Measurements from ENCODE around the gene ABHD3.
"Not testable (repeated sequence)": the region's sequence is repeated elsewhere in the genome, so short reads cannot be mapped to it uniquely, and the experiment has no call there.

The ABHD3 gene

DNA sequence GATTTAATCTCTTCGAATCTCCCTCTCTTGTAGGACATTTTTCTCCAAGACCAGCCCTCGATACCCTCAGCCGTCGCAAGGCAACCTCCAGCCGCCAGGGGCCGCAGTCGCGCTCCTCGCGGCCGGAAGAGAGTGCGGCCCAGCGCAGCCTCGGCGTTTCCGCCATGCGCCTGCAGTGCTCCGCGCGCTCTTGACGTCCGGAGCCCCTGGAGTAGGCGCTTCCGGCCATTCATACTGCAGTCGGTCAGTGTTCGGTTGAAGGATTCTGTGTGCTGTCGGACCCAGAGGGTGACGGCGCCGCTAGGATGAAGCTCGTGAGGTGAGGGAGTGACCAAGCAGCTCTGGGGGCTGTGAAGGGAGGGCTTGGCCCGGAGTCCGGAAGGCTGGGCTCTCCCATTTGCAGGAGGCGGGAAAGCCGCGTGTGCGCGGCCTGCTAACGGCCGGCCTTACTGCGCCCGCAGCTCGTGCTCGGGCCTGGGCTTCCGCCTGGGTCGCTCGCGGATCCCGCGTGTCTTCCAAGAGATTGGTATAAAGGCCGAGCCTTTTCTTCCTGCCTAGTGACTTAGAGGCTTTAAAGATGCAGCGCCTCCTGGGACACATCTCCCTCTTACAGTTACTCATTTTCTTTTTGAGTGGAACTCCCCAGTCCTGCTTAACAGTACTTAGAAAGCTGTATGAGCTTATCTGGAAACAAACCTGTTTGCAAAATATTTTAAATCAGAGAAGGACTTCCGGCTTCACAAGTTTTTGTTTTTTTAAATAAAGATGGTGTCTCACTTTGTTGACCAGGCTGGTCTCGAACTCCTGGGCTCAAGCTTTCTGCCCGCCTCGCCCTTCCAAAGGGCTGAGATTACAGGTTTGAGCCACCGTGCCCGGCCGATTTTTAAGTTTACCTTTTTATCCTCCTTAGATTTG is 92.2 kb downstream of the ABHD3 start, which contains the start of gene SNRPD1:
SNRPD1 (plus strand) TSS at position 190 of the 915 bp plus-strand sequence; CDS start at position 306, 116 bp downstream.
- H3K36me3 ChIP-seq: peaks cover 10% of the 10 kb centered on the region
- peak within 1 kb of the TSS; percentile 90 for H3K4me3 ChIP-seq (ENCODE audit: low read depth, low read length)
- DNase-seq: peak; percentile 83
- H3K27me3 ChIP-seq: no peaks in the 10 kb centered on the region
- H3K9me3 ChIP-seq: no peaks in the 10 kb centered on the region
- H3K4me1 ChIP-seq: no peaks in the 10 kb centered on the region
- TF ChIP-seq, protein P1, sequence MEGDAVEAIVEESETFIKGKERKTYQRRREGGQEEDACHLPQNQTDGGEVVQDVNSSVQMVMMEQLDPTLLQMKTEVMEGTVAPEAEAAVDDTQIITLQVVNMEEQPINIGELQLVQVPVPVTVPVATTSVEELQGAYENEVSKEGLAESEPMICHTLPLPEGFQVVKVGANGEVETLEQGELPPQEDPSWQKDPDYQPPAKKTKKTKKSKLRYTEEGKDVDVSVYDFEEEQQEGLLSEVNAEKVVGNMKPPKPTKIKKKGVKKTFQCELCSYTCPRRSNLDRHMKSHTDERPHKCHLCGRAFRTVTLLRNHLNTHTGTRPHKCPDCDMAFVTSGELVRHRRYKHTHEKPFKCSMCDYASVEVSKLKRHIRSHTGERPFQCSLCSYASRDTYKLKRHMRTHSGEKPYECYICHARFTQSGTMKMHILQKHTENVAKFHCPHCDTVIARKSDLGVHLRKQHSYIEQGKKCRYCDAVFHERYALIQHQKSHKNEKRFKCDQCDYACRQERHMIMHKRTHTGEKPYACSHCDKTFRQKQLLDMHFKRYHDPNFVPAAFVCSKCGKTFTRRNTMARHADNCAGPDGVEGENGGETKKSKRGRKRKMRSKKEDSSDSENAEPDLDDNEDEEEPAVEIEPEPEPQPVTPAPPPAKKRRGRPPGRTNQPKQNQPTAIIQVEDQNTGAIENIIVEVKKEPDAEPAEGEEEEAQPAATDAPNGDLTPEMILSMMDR (IDR thresholded peaks at IDR 0.05; ENCODE audit: low read depth, low read length): peak; percentile 75

DNA sequence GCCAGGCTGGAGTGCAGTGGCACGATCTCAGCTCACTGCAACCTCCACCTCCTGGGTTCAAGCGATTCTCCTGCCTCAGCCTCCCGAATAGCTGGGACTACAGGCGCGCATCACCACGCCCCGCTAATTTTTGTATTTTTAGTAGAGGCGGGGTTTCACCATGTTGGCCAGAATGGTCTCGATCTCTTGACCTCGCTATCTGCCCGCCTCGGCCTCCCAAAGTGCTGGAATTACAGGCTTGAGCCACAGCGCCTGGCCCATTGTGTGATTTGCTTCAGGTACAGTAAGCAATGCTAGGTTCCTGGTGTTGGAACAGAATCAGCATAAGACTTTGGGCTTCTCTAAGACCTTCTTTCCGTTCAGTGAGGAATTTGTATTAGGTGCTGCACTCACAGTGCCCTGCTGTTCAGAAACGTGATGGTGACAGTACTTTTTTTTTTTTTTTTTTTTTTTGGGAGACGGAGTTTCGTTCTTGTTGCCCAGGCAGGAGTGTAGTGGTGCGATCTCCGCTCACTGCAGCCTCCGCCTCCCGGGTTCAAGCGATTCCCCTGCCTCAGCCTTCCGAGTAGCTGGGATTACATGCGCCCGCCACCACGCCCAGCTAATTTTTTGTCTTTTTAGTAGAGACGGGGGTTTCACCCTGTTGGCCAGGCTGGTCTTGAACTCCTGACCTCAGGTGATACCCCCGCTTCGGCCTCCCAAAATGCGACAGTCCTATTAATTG is 93.0 kb downstream of the ABHD3 start:
- not testable (repeated sequence) for H3K4me1 ChIP-seq, DNase-seq, H3K27me3 ChIP-seq, H3K9me3 ChIP-seq, H3K36me3 ChIP-seq
- H3K4me3 ChIP-seq (ENCODE audit: low read depth, low read length): peak overlapping the region; percentile 90

- H3K27me3 ChIP-seq: no peaks in the 10 kb centered on the region
- no peaks in the 10 kb centered on the region for H3K36me3 ChIP-seq
- H3K4me3 ChIP-seq (ENCODE audit: low read depth, low read length): no peak overlapping the region
- TF ChIP-seq, protein P1 (IDR thresholded peaks at IDR 0.05; ENCODE audit: low read depth, low read length): no peak
- H3K4me1 ChIP-seq: no peaks in the 10 kb centered on the region
- H3K9me3 ChIP-seq: no peaks in the 10 kb centered on the region
- no peak for DNase-seq
Observed at GRCh38 chr18:21605213-21605612, 99.4 kb downstream of the ABHD3 start.

DNA sequence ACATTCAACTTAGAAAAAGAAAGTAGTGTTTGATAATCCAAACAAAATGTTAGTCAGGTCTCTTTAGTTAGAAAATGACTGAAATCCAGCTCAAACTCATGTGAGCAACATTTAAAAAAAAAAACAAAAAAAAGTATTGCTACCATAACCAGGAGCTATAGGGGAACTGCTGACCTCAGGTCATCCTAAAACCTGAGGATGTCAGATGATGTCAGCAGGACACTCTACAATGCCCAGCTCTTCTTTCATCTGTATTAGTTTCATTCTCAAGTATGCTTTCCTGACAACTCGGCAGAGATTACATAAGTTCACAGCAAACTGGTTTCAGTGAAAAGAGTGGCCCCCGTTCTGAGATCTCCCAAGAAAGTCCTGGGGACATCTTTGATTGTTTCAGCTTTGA is 99.9 kb downstream of the ABHD3 start:
- no peak overlapping the region for H3K4me3 ChIP-seq (ENCODE audit: low read depth, low read length)
- H3K4me1 ChIP-seq: no peaks in the 10 kb centered on the region
- no peaks in the 10 kb centered on the region for H3K9me3 ChIP-seq
- no peak for DNase-seq
- TF ChIP-seq, protein P1 (IDR thresholded peaks at IDR 0.05; ENCODE audit: low read depth, low read length): no peak
- H3K27me3 ChIP-seq: no peaks in the 10 kb centered on the region
- H3K36me3 ChIP-seq: no peaks in the 10 kb centered on the region

DNA sequence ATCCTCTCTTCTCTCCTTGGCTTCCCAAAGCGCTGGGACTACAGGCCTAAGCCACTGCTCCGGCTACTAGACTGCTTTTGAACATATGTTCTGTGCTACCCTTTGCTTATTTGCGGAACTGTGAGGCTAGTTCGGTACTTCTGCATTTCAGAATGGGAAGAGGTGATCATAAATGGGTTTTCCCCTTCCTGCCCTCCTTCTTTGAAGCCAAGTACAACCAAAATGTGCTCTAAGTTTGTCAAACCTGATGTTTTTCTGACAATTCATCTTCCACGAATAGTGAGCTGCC is 102.3 kb downstream of the ABHD3 start:
- DNase-seq: no peak
- no peaks in the 10 kb centered on the region for H3K4me1 ChIP-seq
- H3K27me3 ChIP-seq: no peaks in the 10 kb centered on the region
- H3K9me3 ChIP-seq: no peaks in the 10 kb centered on the region
- TF ChIP-seq, protein P1 (IDR thresholded peaks at IDR 0.05; ENCODE audit: low read depth, low read length): no peak
- no peaks in the 10 kb centered on the region for H3K36me3 ChIP-seq
- no peak overlapping the region for H3K4me3 ChIP-seq (ENCODE audit: low read depth, low read length)
